HL-60 (cell line): ENCODE data around the gene SNRPA.

ENCODE experiments used
- DNase-seq, 2 experiments: peaks; one replicate each; pipeline ENCODE4 v3.0.0-alpha.2; 2010 to 2020; ENCODE audit warnings: low read depth in 1 of 2, low spot score in 1 of 2
- H3K27ac ChIP-seq: fragments of 250-450 bp; sonication (Bioruptor Pico); replicated peaks from 2 replicates; pipeline ENCODE4 v1.5.1; 2020; ENCODE audit warnings: mild to moderate bottlenecking, moderate library complexity
- H3K27me3 ChIP-seq: fragments of 250-450 bp; sonication (Bioruptor Pico); 2 replicates; pipeline ENCODE4 v1.5.1; 2021; ENCODE audit warnings: mild to moderate bottlenecking, moderate library complexity; ENCODE audit not compliant: insufficient read depth, poor library complexity, severe bottlenecking
- H3K4me3 ChIP-seq: replicated peaks from 2 replicates; pipeline ENCODE4 v1.5.1; 2011; ENCODE audit warnings: mild to moderate bottlenecking, control low read depth, low read length; ENCODE audit not compliant: insufficient read depth
- CTCF ChIP-seq: IDR thresholded peaks from one replicate; pipeline ENCODE4 v1.5.1; 2011; ENCODE audit warnings: low read length, control low read depth, inconsistent platforms; ENCODE audit not compliant: insufficient read depth
- GABPA ChIP-seq: IDR thresholded peaks from 2 replicates; pipeline ENCODE4 v1.6.1; 2012; ENCODE audit warnings: low read depth
- POLR2AphosphoS5 ChIP-seq: IDR thresholded peaks from 2 replicates; pipeline ENCODE4 v1.6.1; 2012; ENCODE audit warnings: low read depth
- REST ChIP-seq: IDR thresholded peaks from 2 replicates; pipeline ENCODE4 v1.6.1; 2012; ENCODE audit warnings: low read depth; ENCODE audit not compliant: insufficient replicate concordance
- SPI1 ChIP-seq: IDR thresholded peaks from 2 replicates; pipeline ENCODE4 v1.6.1; 2012; ENCODE audit warnings: low read depth, mild to moderate bottlenecking, borderline replicate concordance

Gene SNRPA

GRCh38 chr19:40756502-40757110 lies 5.6 kb downstream of the SNRPA start:
- no peak for TF ChIP-seq CTCF
- no peaks in the 10 kb centered on the region for H3K27me3 ChIP-seq
- no peak overlapping the region for H3K27ac ChIP-seq
- DNase-seq, result no peak
- no peak overlapping the region for H3K4me3 ChIP-seq

- H3K27ac ChIP-seq, result no peak overlapping the region
- no peak for DNase-seq
- TF ChIP-seq POLR2AphosphoS5 (no peak), SPI1 (no peak)
- H3K4me3 ChIP-seq, result no peak overlapping the region
- no peaks in the 10 kb centered on the region for H3K27me3 ChIP-seq
Observed at GRCh38 chr19:40758491-40758890, 7.5 kb downstream of the SNRPA start.

- Histone ChIP-seq H3K27ac (no peak overlapping the region), H3K27me3 (no peaks in the 10 kb centered on the region), H3K4me3 (no peak overlapping the region)
- no peak for TF ChIP-seq CTCF
- TF ChIP-seq SPI1, result no peak
- no peak for TF ChIP-seq REST
- TF ChIP-seq GABPA, result no peak
- no peak for TF ChIP-seq POLR2AphosphoS5
- DNase-seq, result no peak
Observed at GRCh38 chr19:40759352-40759751, 8.3 kb downstream of the SNRPA start.

GRCh38 chr19:40762754-40763470 lies 11.9 kb downstream of the SNRPA start:
- Histone ChIP-seq H3K4me3 (no peak overlapping the region), H3K27me3 (no peaks in the 10 kb centered on the region), H3K27ac (no peak overlapping the region)
- DNase-seq, result no peak
- TF ChIP-seq CTCF (no peak), POLR2AphosphoS5 (peak; percentile 21; the same call in 1 of the 2 replicates), GABPA (no peak), REST (no peak), SPI1 (no peak)
